Measurements from ENCODE around the gene C1orf174. TPM values are rescaled to one million over a fixed set of nuclear protein-coding genes. Genes with fewer than 3 reads are reported as not detected.

C1orf174 gene
- total RNA-seq, 2 experiments from 2014 or later = 16.8 to 18.5 TPM

- Mint-ChIP-seq H3K4me1 (ENCODE audit: low read depth) (peaks cover 68% of the 10 kb centered on the region), H3K27ac (peak overlapping the region; percentile 90), H3K27me3 (no peaks in the 10 kb centered on the region), H3K9me3 (peaks cover 2% of the 10 kb centered on the region), H3K36me3 (ENCODE audit: low read depth) (peaks cover 41% of the 10 kb centered on the region), H3K4me3 (peak overlapping the region; percentile 93)
- H3K9me3 ChIP-seq (ENCODE audit: control insufficient read depth in 1 of 2, insufficient read depth in 1 of 2, low read length in 2 of 2) = peaks cover 9 to 11% of the 10 kb centered on the region in 2 experiments
- intact Hi-C loops (cut with DNase I, micrococcal nuclease) = loop anchor here (1.0 to 10.0 kb wide), 4 partner anchors 44 to 1644 kb away; partner anchors contain the start of genes CEP104 (in 2 of the 2), DFFB (in 2 of the 2), LRRC47 (in 1 of the 2) and TPRG1L (in 1 of the 2)
- H3K36me3 ChIP-seq (ENCODE audit: insufficient read depth, low read length) = no peaks in the 10 kb centered on the region
- ChIA-PET POLR2A (interaction anchor here (1.0 to 3.3 kb wide), 6 partner anchors 12 to 105 kb away, joined by 4 to 19 read pairs (median 4); partner anchors contain the start of genes CEP104, DFFB and LRRC47), CTCF (interaction anchor here (0.7 kb wide), 1 partner anchor 44 kb away, joined by 3 read pairs; the partner anchor contains the start of genes CEP104 and DFFB)
- TF ChIP-seq CTCF (IDR thresholded peaks at IDR 0.05) = no peak
- ATAC-seq (ENCODE audit: poor library complexity) (no peak), DNase-seq (peak; percentile 39 to 92 (median 68))
- peaks cover 47% of the 10 kb centered on the region for H3K4me1 ChIP-seq (ENCODE audit: insufficient read depth, low read length)
- peak overlapping the region; percentile 85 for H3K4me3 ChIP-seq (ENCODE audit: low read length)
- peak overlapping the region; percentile 81 to 96 for H3K27ac ChIP-seq (ENCODE audit: low read depth in 1 of 2, low read length in 2 of 2)
- H3K27me3 ChIP-seq (ENCODE audit: control insufficient read depth in 1 of 2, insufficient read depth in 2 of 2, low read length in 2 of 2) = no peaks in the 10 kb centered on the region
Measured at GRCh38 chr1:3900969-3901529, 977 bp upstream of the C1orf174 start.

GRCh38 chr1:3899754-3900149 is 320 bp downstream of the C1orf174 start:
- ATAC-seq (ENCODE audit: poor library complexity) (no peak), DNase-seq (peak in 1 of 14 experiments; percentile 10)
- peaks cover 54% of the 10 kb centered on the region for H3K36me3 Mint-ChIP-seq (ENCODE audit: low read depth)
- H3K9me3 Mint-ChIP-seq = peaks cover 2% of the 10 kb centered on the region
- Histone ChIP-seq H3K27ac (ENCODE audit: low read depth in 1 of 2, low read length in 2 of 2) (peak overlapping the region; percentile 70 to 96), H3K27me3 (ENCODE audit: control insufficient read depth in 1 of 2, insufficient read depth in 2 of 2, low read length in 2 of 2) (no peaks in the 10 kb centered on the region), H3K9me3 (ENCODE audit: control insufficient read depth in 1 of 2, insufficient read depth in 1 of 2, low read length in 2 of 2) (peaks cover 9 to 11% of the 10 kb centered on the region in 2 experiments), H3K4me1 (ENCODE audit: insufficient read depth, low read length) (peaks cover 47% of the 10 kb centered on the region), H3K36me3 (ENCODE audit: insufficient read depth, low read length) (peaks cover 12% of the 10 kb centered on the region), H3K4me3 (ENCODE audit: low read length) (peak overlapping the region; percentile 85)
- ChIA-PET POLR2A (interaction anchor here (0.6 to 3.3 kb wide), 8 partner anchors 13 to 104 kb away, joined by 3 to 19 read pairs (median 4); partner anchors contain the start of genes CEP104, DFFB and LRRC47), CTCF (interaction anchor here (1.5 kb wide), 1 partner anchor 42 kb away, joined by 8 read pairs; the partner anchor contains the start of genes CEP104 and DFFB)
- peak overlapping the region; percentile 90 for H3K27ac Mint-ChIP-seq
- H3K27me3 Mint-ChIP-seq = no peaks in the 10 kb centered on the region
- H3K4me1 Mint-ChIP-seq (ENCODE audit: low read depth) = peaks cover 69% of the 10 kb centered on the region
- intact Hi-C loops (cut with DNase I, micrococcal nuclease) = loop anchor here (1.0 to 10.0 kb wide), 4 partner anchors 42 to 1642 kb away; partner anchors contain the start of genes CEP104 (in 2 of the 2), DFFB (in 2 of the 2), LRRC47 (in 1 of the 2) and TPRG1L (in 1 of the 2)
- H3K4me3 Mint-ChIP-seq = peak overlapping the region; percentile 93
- TF ChIP-seq CTCF (IDR thresholded peaks at IDR 0.05) = no peak

- no peak for TF ChIP-seq CTCF (IDR thresholded peaks at IDR 0.05)
- peaks cover 15% of the 10 kb centered on the region for H3K36me3 ChIP-seq (ENCODE audit: insufficient read depth, low read length)
- DNase-seq (no peak), ATAC-seq (ENCODE audit: poor library complexity) (no peak)
- H3K4me1 ChIP-seq (ENCODE audit: insufficient read depth, low read length) = peaks cover 43% of the 10 kb centered on the region
- ChIA-PET POLR2A (interaction anchor here (0.7 to 3.3 kb wide), 6 partner anchors 19 to 103 kb away, joined by 3 to 19 read pairs (median 4); partner anchors contain the start of genes CEP104, DFFB and LRRC47), CTCF (interaction anchor here (1.5 kb wide), 1 partner anchor 42 kb away, joined by 8 read pairs; the partner anchor contains the start of genes CEP104 and DFFB)
- no peaks in the 10 kb centered on the region for H3K27me3 ChIP-seq (ENCODE audit: control insufficient read depth in 1 of 2, insufficient read depth in 2 of 2, low read length in 2 of 2)
- peak overlapping the region; percentile 85 for H3K4me3 Mint-ChIP-seq
- H3K27ac ChIP-seq (ENCODE audit: low read depth in 1 of 2, low read length in 2 of 2) = peak overlapping the region; percentile 70 to 96
- peak overlapping the region; percentile 90 for H3K27ac Mint-ChIP-seq
- H3K4me1 Mint-ChIP-seq (ENCODE audit: low read depth) = peaks cover 69% of the 10 kb centered on the region
- no peaks in the 10 kb centered on the region for H3K27me3 Mint-ChIP-seq
- H3K4me3 ChIP-seq (ENCODE audit: low read length) = peak overlapping the region; percentile 85
- peaks cover 2% of the 10 kb centered on the region for H3K9me3 Mint-ChIP-seq
- intact Hi-C loops (cut with DNase I, micrococcal nuclease) = no loop called here
- H3K9me3 ChIP-seq (ENCODE audit: control insufficient read depth in 1 of 2, insufficient read depth in 1 of 2, low read length in 2 of 2) = peaks cover 9 to 11% of the 10 kb centered on the region in 2 experiments
- peaks cover 57% of the 10 kb centered on the region for H3K36me3 Mint-ChIP-seq (ENCODE audit: low read depth)
Measured at GRCh38 chr1:3898994-3899753, 898 bp downstream of the C1orf174 start.
